GM18873 (cell line): ENCODE data around the gene IGFBP6.

Experiments used
- ATAC-seq: cut with Tn5 transposase; IDR thresholded peaks from one replicate; pipeline ENCODE4 v1.9.1; 2021; ENCODE audit warnings: mild to moderate bottlenecking, moderate library complexity, moderate number of reproducible peaks; ENCODE audit not compliant: unreplicated experiment, low FRiP score

IGFBP6 gene

GRCh38 chr12:53058674-53059433, 38.6 kb upstream of the IGFBP6 start:
- ATAC-seq = no peak

GRCh38 chr12:53059434-53060063, 37.9 kb upstream of the IGFBP6 start:
- ATAC-seq = no peak

- ATAC-seq = no peak
These were observed 37.3 kb upstream of the IGFBP6 start for GRCh38 chr12:53060064-53060720.

- no peak for ATAC-seq
These were observed 36.7 kb upstream of the IGFBP6 start for GRCh38 chr12:53060721-53061276.

- ATAC-seq = no peak
These were observed 36.0 kb upstream of the IGFBP6 start for GRCh38 chr12:53061404-53062010.

- ATAC-seq = no peak
These were observed 35.2 kb upstream of the IGFBP6 start for GRCh38 chr12:53062011-53062961.

GRCh38 chr12:53062977-53063707, 34.3 kb upstream of the IGFBP6 start:
- no peak for ATAC-seq

- no peak for ATAC-seq
These were observed 33.5 kb upstream of the IGFBP6 start for GRCh38 chr12:53063708-53064612.

- no peak for ATAC-seq
These were observed 32.6 kb upstream of the IGFBP6 start for GRCh38 chr12:53064613-53065436.

GRCh38 chr12:53065470-53065869, 32.0 kb upstream of the IGFBP6 start:
- ATAC-seq = no peak

- no peak for ATAC-seq
These were observed 31.2 kb upstream of the IGFBP6 start for GRCh38 chr12:53065975-53066931.

- no peak for ATAC-seq
These were observed 30.1 kb upstream of the IGFBP6 start for GRCh38 chr12:53067074-53067992.

GRCh38 chr12:53067993-53068770, 29.3 kb upstream of the IGFBP6 start:
- ATAC-seq = no peak

GRCh38 chr12:53068811-53069585, 28.5 kb upstream of the IGFBP6 start:
- no peak for ATAC-seq
